GM21528 (cell line): ENCODE measurements around the gene IKZF5.

Experiments used
- ATAC-seq: cut with Tn5 transposase; IDR thresholded peaks from one replicate; pipeline ENCODE4 v1.9.1; 2021; ENCODE audit warnings: mild to moderate bottlenecking, moderate library complexity; ENCODE audit not compliant: unreplicated experiment, low FRiP score

IKZF5 gene

GRCh38 chr10:123017421-123018165, 9.0 kb upstream of the IKZF5 start:
- no peak for ATAC-seq

GRCh38 chr10:123016228-123016627, 7.6 kb upstream of the IKZF5 start:
- no peak for ATAC-seq

- no peak for ATAC-seq
Measured at GRCh38 chr10:123014772-123015171, 6.2 kb upstream of the IKZF5 start.

GRCh38 chr10:123013456-123014419, 5.1 kb upstream of the IKZF5 start:
- no peak for ATAC-seq

GRCh38 chr10:123011987-123012386, 3.4 kb upstream of the IKZF5 start:
- ATAC-seq = no peak

GRCh38 chr10:123009105-123009820, 668 bp upstream of the IKZF5 start:
- peak; percentile 20 for ATAC-seq

GRCh38 chr10:123007558-123008354, 839 bp downstream of the IKZF5 start:
- ATAC-seq = peak; percentile 35

GRCh38 chr10:123004298-123004697, 4.3 kb downstream of the IKZF5 start:
- no peak for ATAC-seq

- ATAC-seq = no peak
Measured at GRCh38 chr10:123001370-123001769, 7.2 kb downstream of the IKZF5 start.

- no peak for ATAC-seq
Measured at GRCh38 chr10:123000155-123000554, 8.4 kb downstream of the IKZF5 start.

- no peak for ATAC-seq
Measured at GRCh38 chr10:122999347-122999746, 9.2 kb downstream of the IKZF5 start.

GRCh38 chr10:122998934-122999333, 9.7 kb downstream of the IKZF5 start:
- no peak for ATAC-seq

- ATAC-seq = no peak
Measured at GRCh38 chr10:122998360-122998917, 10.2 kb downstream of the IKZF5 start.

GRCh38 chr10:122997864-122998263, 10.7 kb downstream of the IKZF5 start:
- no peak for ATAC-seq

- ATAC-seq = no peak
Measured at GRCh38 chr10:122995936-122996335, 12.7 kb downstream of the IKZF5 start.

GRCh38 chr10:122993797-122994336, 14.7 kb downstream of the IKZF5 start:
- no peak for ATAC-seq

- no peak for ATAC-seq
Measured at GRCh38 chr10:122992031-122992585, 16.5 kb downstream of the IKZF5 start.

- ATAC-seq = no peak
Measured at GRCh38 chr10:122990278-122990677, 18.3 kb downstream of the IKZF5 start.

- ATAC-seq = no peak
Measured at GRCh38 chr10:122988501-122988900, 20.1 kb downstream of the IKZF5 start.
